WERI-Rb-1 (cell line): ENCODE measurements around the gene FOXD2.

ENCODE experiments used
- DNase-seq: peaks from one replicate; pipeline ENCODE4 v3.0.0-alpha.2; 2020
- H3K27ac ChIP-seq: fragments of 250-450 bp; sonication (Bioruptor Pico); 2 replicates; pipeline ENCODE4 v1.5.1; 2020; ENCODE audit warnings: mild to moderate bottlenecking, moderate library complexity
- H3K27me3 ChIP-seq: fragments of 250-450 bp; sonication (Bioruptor Pico); 2 replicates; pipeline ENCODE4 v1.5.1; 2021; ENCODE audit warnings: mild to moderate bottlenecking, low read depth, moderate library complexity; ENCODE audit not compliant: insufficient read depth, severe bottlenecking
- H3K36me3 ChIP-seq: fragments of 250-450 bp; sonication (Bioruptor Pico); 2 replicates; pipeline ENCODE4 v1.5.1; 2020; ENCODE audit warnings: mild to moderate bottlenecking, moderate library complexity
- H3K4me3 ChIP-seq: 2 replicates; pipeline ENCODE4 v1.5.1; 2011; ENCODE audit warnings: low read depth, mild to moderate bottlenecking, control low read depth, low read length
- H3K9me3 ChIP-seq: fragments of 250-450 bp; sonication (Bioruptor Pico); 2 replicates; pipeline ENCODE4 v1.5.1; 2021; ENCODE audit warnings: mild to moderate bottlenecking, moderate library complexity; ENCODE audit not compliant: severe bottlenecking
- TF ChIP-seq, protein P1 (sequence below): IDR thresholded peaks from 2 replicates; pipeline ENCODE4 v1.5.1; 2011; ENCODE audit warnings: low read depth, mild to moderate bottlenecking, control low read depth, inconsistent platforms, low read length

The FOXD2 gene

GRCh38 chr1:47396671-47397196, 41.1 kb upstream of the FOXD2 start:
- H3K4me3 ChIP-seq: no peak overlapping the region
- no peak overlapping the region for H3K27ac ChIP-seq
- DNase-seq: no peak
- H3K27me3 ChIP-seq: no peaks in the 10 kb centered on the region
- H3K36me3 ChIP-seq: no peaks in the 10 kb centered on the region
- no peaks in the 10 kb centered on the region for H3K9me3 ChIP-seq
- TF ChIP-seq, protein P1, sequence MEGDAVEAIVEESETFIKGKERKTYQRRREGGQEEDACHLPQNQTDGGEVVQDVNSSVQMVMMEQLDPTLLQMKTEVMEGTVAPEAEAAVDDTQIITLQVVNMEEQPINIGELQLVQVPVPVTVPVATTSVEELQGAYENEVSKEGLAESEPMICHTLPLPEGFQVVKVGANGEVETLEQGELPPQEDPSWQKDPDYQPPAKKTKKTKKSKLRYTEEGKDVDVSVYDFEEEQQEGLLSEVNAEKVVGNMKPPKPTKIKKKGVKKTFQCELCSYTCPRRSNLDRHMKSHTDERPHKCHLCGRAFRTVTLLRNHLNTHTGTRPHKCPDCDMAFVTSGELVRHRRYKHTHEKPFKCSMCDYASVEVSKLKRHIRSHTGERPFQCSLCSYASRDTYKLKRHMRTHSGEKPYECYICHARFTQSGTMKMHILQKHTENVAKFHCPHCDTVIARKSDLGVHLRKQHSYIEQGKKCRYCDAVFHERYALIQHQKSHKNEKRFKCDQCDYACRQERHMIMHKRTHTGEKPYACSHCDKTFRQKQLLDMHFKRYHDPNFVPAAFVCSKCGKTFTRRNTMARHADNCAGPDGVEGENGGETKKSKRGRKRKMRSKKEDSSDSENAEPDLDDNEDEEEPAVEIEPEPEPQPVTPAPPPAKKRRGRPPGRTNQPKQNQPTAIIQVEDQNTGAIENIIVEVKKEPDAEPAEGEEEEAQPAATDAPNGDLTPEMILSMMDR: no peak

- Histone ChIP-seq H3K27ac (no peak overlapping the region), H3K4me3 (no peak overlapping the region), H3K27me3 (no peaks in the 10 kb centered on the region), H3K36me3 (no peaks in the 10 kb centered on the region), H3K9me3 (no peaks in the 10 kb centered on the region)
- DNase-seq: no peak
- TF ChIP-seq, protein P1: no peak
Observed at GRCh38 chr1:47399138-47399845, 38.6 kb upstream of the FOXD2 start.

- no peak overlapping the region for H3K27ac ChIP-seq
- no peaks in the 10 kb centered on the region for H3K36me3 ChIP-seq
- peak; percentile 44 for DNase-seq
- H3K9me3 ChIP-seq: no peaks in the 10 kb centered on the region
- no peak overlapping the region for H3K4me3 ChIP-seq
- H3K27me3 ChIP-seq: no peaks in the 10 kb centered on the region
- TF ChIP-seq, protein P1: no peak
Observed at GRCh38 chr1:47399846-47400155, 38.0 kb upstream of the FOXD2 start.

GRCh38 chr1:47401761-47402160, 36.1 kb upstream of the FOXD2 start:
- H3K27me3 ChIP-seq: no peaks in the 10 kb centered on the region

GRCh38 chr1:47402591-47402990, 35.3 kb upstream of the FOXD2 start:
- Histone ChIP-seq H3K4me3 (no peak overlapping the region), H3K27ac (no peak overlapping the region), H3K27me3 (no peaks in the 10 kb centered on the region), H3K36me3 (no peaks in the 10 kb centered on the region), H3K9me3 (no peaks in the 10 kb centered on the region)
- TF ChIP-seq, protein P1: no peak
- DNase-seq: no peak

More at GRCh38 chr1:47401761-47402160, 36.1 kb upstream of the FOXD2 start:
- H3K27ac ChIP-seq: no peak overlapping the region
- H3K36me3 ChIP-seq: no peaks in the 10 kb centered on the region
- H3K4me3 ChIP-seq: no peak overlapping the region
- H3K9me3 ChIP-seq: no peaks in the 10 kb centered on the region
- TF ChIP-seq, protein P1: no peak
- no peak for DNase-seq
